CD4-positive, alpha-beta memory T cell (primary cell): ENCODE results near the gene IL36B. TPM values are rescaled to one million over a fixed set of nuclear protein-coding genes. Genes with fewer than 3 reads are reported as not detected.

ENCODE experiments used
- CTCF ChIA-PET: fragments of 350-600 bp; sonication (Branson Sonifier 250); formaldehyde crosslinking; loops from one replicate; lab custom pipeline; 2021; ENCODE audit warnings: inconsistent platforms; ENCODE audit not compliant: partially characterized antibody; lab: Charles Lee
- POLR2A ChIA-PET: fragments of 350-600 bp; sonication (Branson Sonifier 250); formaldehyde crosslinking; loops from one replicate; lab custom pipeline; 2021; ENCODE audit not compliant: partially characterized antibody; lab: Charles Lee
- DNase-seq, 5 donors: peaks; one replicate each; pipeline versions ENCODE4 v3.0.0 to v3.0.0-alpha.2; 2020 to 2022; ENCODE audit warnings: mixed read lengths in 1 of 5
- H3K27ac ChIP-seq: one replicate; pipeline ENCODE4 v1.7.0; 2013; ENCODE audit warnings: low read depth, low read length
- H3K27me3 ChIP-seq: 2 replicates; pipeline ENCODE4 v1.7.0; 2013; ENCODE audit warnings: mild to moderate bottlenecking, low read length, moderate library complexity; ENCODE audit not compliant: insufficient read depth
- H3K36me3 ChIP-seq: 2 replicates; pipeline ENCODE4 v1.7.0; 2013; ENCODE audit warnings: mild to moderate bottlenecking, low read length, moderate library complexity; ENCODE audit not compliant: insufficient read depth
- H3K4me1 ChIP-seq: 2 replicates; pipeline ENCODE4 v1.7.0; 2013; ENCODE audit warnings: mild to moderate bottlenecking, low read length, moderate library complexity; ENCODE audit not compliant: insufficient read depth
- H3K4me3 ChIP-seq, 2 donors: one replicate each; pipeline ENCODE4 v1.7.0; 2013; ENCODE audit warnings: low read length in 2 of 2, mild to moderate bottlenecking in 1 of 2
- H3K9me3 ChIP-seq, 2 donors: one replicate each; pipeline ENCODE4 v1.7.0; 2013; ENCODE audit warnings: low read length in 2 of 2, control low read depth in 1 of 2; ENCODE audit not compliant: control insufficient read depth in 1 of 2
- H3K27ac Mint-ChIP-seq, 7 donors: one replicate each; pipeline ENCODE4 v1.8.0; 2020 to 2021; ENCODE audit warnings: mixed read lengths in 7 of 7, mild to moderate bottlenecking in 6 of 7, inconsistent platforms in 3 of 7, moderate library complexity in 3 of 7
- H3K27me3 Mint-ChIP-seq, 2 donors: one replicate each; pipeline ENCODE4 v1.8.0; 2020 to 2021; ENCODE audit warnings: mixed read lengths in 2 of 2
- H3K36me3 Mint-ChIP-seq, 2 donors: one replicate each; pipeline ENCODE4 v1.8.0; 2020 to 2021; ENCODE audit warnings: mixed read lengths in 2 of 2, inconsistent platforms in 1 of 2, mild to moderate bottlenecking in 1 of 2
- H3K4me1 Mint-ChIP-seq, 4 donors: one replicate each; pipeline ENCODE4 v1.8.0; 2020 to 2021; ENCODE audit warnings: mixed read lengths in 4 of 4, mild to moderate bottlenecking in 1 of 4
- H3K4me3 Mint-ChIP-seq, 8 donors: one replicate each; pipeline ENCODE4 v1.8.0; 2020 to 2021; ENCODE audit warnings: mixed read lengths in 8 of 8, mild to moderate bottlenecking in 7 of 8, moderate library complexity in 6 of 8, inconsistent platforms in 3 of 8
- H3K9me3 Mint-ChIP-seq, 8 donors: one replicate each; pipeline ENCODE4 v1.8.0; 2020 to 2021; ENCODE audit warnings: mixed read lengths in 8 of 8, mild to moderate bottlenecking in 5 of 8, inconsistent platforms in 3 of 8, moderate library complexity in 1 of 8
- intact Hi-C: fragments of 100-400 bp; cut with micrococcal nuclease; formaldehyde crosslinking; loops from one replicate; pipeline ENCODE4 v1.15.1; 2023
- polyA plus RNA-seq, 2 donors: library from polyadenylated mRNA; unstranded; fragments of 300-500 nt; fragmentation: Illumina TruSeq; gene quantifications; one replicate each; pipeline ENCODE4 v1.2.3, GENCODE V29; 2021
- total RNA-seq, 2 experiments: library from RNA; stranded (reverse); gene quantifications; one replicate each; pipeline ENCODE4 v1.2.3, GENCODE V29; 2021

Gene IL36B
- total and polyA plus RNA-seq, 4 experiments from 2014 or later = not detected

- H3K4me3 Mint-ChIP-seq = no peak overlapping the region
- no peak overlapping the region for H3K27ac Mint-ChIP-seq
These were observed 40.4 kb upstream of the IL36B start for GRCh38 chr2:113092864-113093612.

GRCh38 chr2:113091231-113091896, 38.7 kb upstream of the IL36B start:
- no peak overlapping the region for H3K27ac ChIP-seq
- no peaks in the 10 kb centered on the region for H3K36me3 Mint-ChIP-seq
- H3K27me3 ChIP-seq = no peaks in the 10 kb centered on the region
- intact Hi-C loops = no loop called here
- no peak overlapping the region for H3K27ac Mint-ChIP-seq
- CTCF ChIA-PET = interaction anchor here (1.0 kb wide), 1 partner anchor 11 kb away, joined by 4 read pairs; no protein-coding TSS in a partner anchor
- no peaks in the 10 kb centered on the region for H3K4me1 Mint-ChIP-seq
- H3K4me3 Mint-ChIP-seq = no peak overlapping the region
- H3K4me1 ChIP-seq = no peaks in the 10 kb centered on the region
- H3K9me3 Mint-ChIP-seq = peaks cover 3 to 12% (median 5%) of the 10 kb centered on the region in 8 donors
- no peaks in the 10 kb centered on the region for H3K36me3 ChIP-seq
- peaks cover 4 to 6% of the 10 kb centered on the region in 2 donors for H3K27me3 Mint-ChIP-seq
- no peaks in the 10 kb centered on the region for H3K9me3 ChIP-seq
- POLR2A ChIA-PET = no interaction called here
- DNase-seq = no peak
- H3K4me3 ChIP-seq = no peak overlapping the region

More at GRCh38 chr2:113092864-113093612, 40.4 kb upstream of the IL36B start:
- Histone ChIP-seq H3K36me3 (no peaks in the 10 kb centered on the region), H3K27ac (no peak overlapping the region), H3K4me3 (no peak overlapping the region), H3K9me3 (no peaks in the 10 kb centered on the region), H3K27me3 (no peaks in the 10 kb centered on the region), H3K4me1 (peaks cover 6% of the 10 kb centered on the region)
- peaks cover 3 to 12% (median 7%) of the 10 kb centered on the region in 8 donors for H3K9me3 Mint-ChIP-seq
- intact Hi-C loops = no loop called here
- H3K36me3 Mint-ChIP-seq = peaks cover 0 to 3% of the 10 kb centered on the region in 2 donors
- ChIA-PET POLR2A (no interaction called here), CTCF (interaction anchor here (0.6 kb wide), 1 partner anchor 73 kb away, joined by 3 read pairs; no protein-coding TSS in a partner anchor)
- no peak for DNase-seq
- peaks cover 4 to 7% of the 10 kb centered on the region in 2 donors for H3K27me3 Mint-ChIP-seq
- H3K4me1 Mint-ChIP-seq = peaks cover 6 to 7% (median 6%) of the 10 kb centered on the region in 4 donors

- Histone ChIP-seq H3K27ac (no peak overlapping the region), H3K4me3 (no peak overlapping the region), H3K4me1 (no peaks in the 10 kb centered on the region), H3K36me3 (no peaks in the 10 kb centered on the region), H3K9me3 (no peaks in the 10 kb centered on the region), H3K27me3 (no peaks in the 10 kb centered on the region)
- Mint-ChIP-seq H3K4me3 (no peak overlapping the region), H3K36me3 (no peaks in the 10 kb centered on the region), H3K9me3 (peaks cover 0 to 4% (median 2%) of the 10 kb centered on the region in 8 donors), H3K4me1 (no peaks in the 10 kb centered on the region), H3K27ac (no peak overlapping the region), H3K27me3 (peaks cover 7 to 11% of the 10 kb centered on the region in 2 donors)
- intact Hi-C loops = no loop called here
- no peak for DNase-seq
- ChIA-PET CTCF (interaction anchor here (2.4 kb wide), 1 partner anchor 10 kb away, joined by 10 read pairs; no protein-coding TSS in a partner anchor), POLR2A (interaction anchor here (1.1 kb wide), 1 partner anchor 10 kb away, joined by 4 read pairs; no protein-coding TSS in a partner anchor)
These were observed 37.2 kb upstream of the IL36B start for GRCh38 chr2:113089916-113090315.

DNA sequence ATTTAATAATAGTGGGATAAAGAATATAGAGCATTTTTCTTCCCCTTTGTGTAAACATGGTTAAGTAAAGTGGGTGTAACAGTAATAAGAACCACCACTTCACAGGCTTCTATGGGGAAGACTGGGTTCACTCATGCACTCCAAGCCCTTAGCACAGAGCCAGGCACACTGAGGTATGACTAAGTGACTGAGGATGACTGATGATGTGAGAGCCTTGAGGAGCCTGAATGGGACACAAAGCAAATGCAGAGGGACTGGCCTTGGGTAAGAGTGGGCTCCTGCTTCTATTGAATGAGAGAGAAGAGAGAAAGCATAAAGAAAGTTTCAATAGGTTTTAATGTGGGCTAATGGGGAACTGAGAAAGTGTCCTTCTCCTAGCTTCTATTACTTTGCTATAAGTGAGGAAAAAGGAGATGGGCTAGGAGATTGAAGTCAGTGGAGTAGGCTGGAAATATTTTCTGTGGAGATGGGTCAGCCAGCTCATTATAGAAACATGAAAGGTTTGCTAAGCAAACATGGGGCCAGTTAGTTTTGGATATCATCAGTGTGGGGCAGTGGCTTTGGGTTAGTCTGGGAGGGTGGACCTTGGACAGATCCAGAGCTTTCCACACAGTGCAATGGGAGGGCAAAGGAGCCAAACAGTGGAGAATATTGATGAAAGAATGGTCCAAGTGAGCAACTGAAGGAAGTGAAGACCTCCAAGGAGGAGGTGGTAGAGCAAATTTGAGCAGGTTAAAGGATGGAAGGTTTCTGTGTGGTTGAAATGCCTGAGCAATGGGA, 35.7 kb upstream of the IL36B start:
- no peaks in the 10 kb centered on the region for H3K27me3 ChIP-seq
- no peak for DNase-seq
- no peak overlapping the region for H3K27ac ChIP-seq
- H3K4me3 ChIP-seq = no peak overlapping the region
- CTCF ChIA-PET = interaction anchor here (0.6 to 2.4 kb wide), 2 partner anchors 8 kb away, joined by 3 to 10 read pairs; no protein-coding TSS in a partner anchor
- no peaks in the 10 kb centered on the region for H3K4me1 Mint-ChIP-seq
- H3K9me3 Mint-ChIP-seq = peaks cover 0 to 4% (median 2%) of the 10 kb centered on the region in 8 donors
- H3K9me3 ChIP-seq = no peaks in the 10 kb centered on the region
- intact Hi-C loops = no loop called here
- POLR2A ChIA-PET = no interaction called here
- H3K4me1 ChIP-seq = no peaks in the 10 kb centered on the region
- no peak overlapping the region for H3K4me3 Mint-ChIP-seq
- peaks cover 7 to 11% of the 10 kb centered on the region in 2 donors for H3K27me3 Mint-ChIP-seq
- H3K36me3 ChIP-seq = no peaks in the 10 kb centered on the region
- no peaks in the 10 kb centered on the region for H3K36me3 Mint-ChIP-seq
- no peak overlapping the region for H3K27ac Mint-ChIP-seq

- no peak overlapping the region for H3K4me3 Mint-ChIP-seq
- H3K36me3 Mint-ChIP-seq = no peaks in the 10 kb centered on the region
- no peaks in the 10 kb centered on the region for H3K4me1 ChIP-seq
- no peaks in the 10 kb centered on the region for H3K27me3 ChIP-seq
- no peaks in the 10 kb centered on the region for H3K36me3 ChIP-seq
- H3K9me3 ChIP-seq = no peaks in the 10 kb centered on the region
- no peak for DNase-seq
- H3K27me3 Mint-ChIP-seq = peaks cover 8 to 14% of the 10 kb centered on the region in 2 donors
- CTCF ChIA-PET = interaction anchor here (1.4 kb wide), 1 partner anchor 119 kb away, joined by 4 read pairs; no protein-coding TSS in a partner anchor
- intact Hi-C loops = no loop called here
- H3K4me1 Mint-ChIP-seq = no peaks in the 10 kb centered on the region
- H3K27ac Mint-ChIP-seq = no peak overlapping the region
- POLR2A ChIA-PET = no interaction called here
- H3K4me3 ChIP-seq = no peak overlapping the region
- peaks cover 0 to 4% (median 2%) of the 10 kb centered on the region in 8 donors for H3K9me3 Mint-ChIP-seq
- no peak overlapping the region for H3K27ac ChIP-seq
These were observed 32.9 kb upstream of the IL36B start for GRCh38 chr2:113085542-113085941.

DNA sequence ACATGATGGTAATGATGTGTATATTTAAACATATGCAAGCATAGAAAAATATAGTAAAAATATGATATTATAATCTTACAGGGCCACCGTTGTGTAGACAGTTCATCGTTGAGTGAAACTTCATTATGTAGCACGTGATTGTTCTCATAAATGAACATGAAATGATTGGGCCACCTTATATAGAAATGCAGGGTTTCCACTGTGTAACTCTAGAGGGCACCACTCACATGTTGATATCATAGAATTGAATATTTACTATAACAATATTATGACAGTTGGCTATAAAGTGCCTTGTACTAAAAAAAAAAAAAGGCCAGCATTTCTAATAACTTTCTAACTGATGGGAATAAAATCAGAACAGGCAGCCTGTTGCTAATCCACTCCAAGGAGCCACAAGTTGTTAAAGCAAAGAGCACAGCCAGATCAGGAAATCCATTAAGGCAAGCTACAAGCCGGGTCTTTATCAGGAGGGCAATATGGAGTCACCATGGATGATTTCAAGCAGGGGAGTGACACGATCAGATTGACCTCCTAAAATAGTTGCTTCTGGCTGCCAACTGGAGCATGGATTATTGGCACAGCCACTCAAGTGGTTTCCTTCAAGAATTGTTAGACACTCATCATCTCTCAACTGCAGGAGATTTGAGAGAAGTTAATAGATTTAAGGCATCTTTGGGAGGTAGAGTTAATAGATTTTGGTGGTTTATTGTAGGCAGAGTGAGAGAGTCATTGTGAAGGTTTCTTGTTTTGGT, 31.8 kb upstream of the IL36B start:
- Mint-ChIP-seq H3K27me3 (peaks cover 8 to 14% of the 10 kb centered on the region in 2 donors), H3K36me3 (no peaks in the 10 kb centered on the region), H3K27ac (no peak overlapping the region), H3K4me1 (no peaks in the 10 kb centered on the region), H3K4me3 (no peak overlapping the region), H3K9me3 (peaks cover 0 to 4% (median 2%) of the 10 kb centered on the region in 8 donors)
- no peaks in the 10 kb centered on the region for H3K27me3 ChIP-seq
- peak in 1 of 5 donors; percentile 19 for DNase-seq
- CTCF ChIA-PET = no interaction called here
- H3K36me3 ChIP-seq = no peaks in the 10 kb centered on the region
- no peak overlapping the region for H3K27ac ChIP-seq
- POLR2A ChIA-PET = no interaction called here
- no peak overlapping the region for H3K4me3 ChIP-seq
- H3K9me3 ChIP-seq = no peaks in the 10 kb centered on the region
- H3K4me1 ChIP-seq = no peaks in the 10 kb centered on the region
- intact Hi-C loops = loop anchor here (5.0 kb wide), 2 partner anchors 87 to 118 kb away; no protein-coding TSS in a partner anchor
